ENCODE results near the gene ELAVL2.

Gene ELAVL2

DNA sequence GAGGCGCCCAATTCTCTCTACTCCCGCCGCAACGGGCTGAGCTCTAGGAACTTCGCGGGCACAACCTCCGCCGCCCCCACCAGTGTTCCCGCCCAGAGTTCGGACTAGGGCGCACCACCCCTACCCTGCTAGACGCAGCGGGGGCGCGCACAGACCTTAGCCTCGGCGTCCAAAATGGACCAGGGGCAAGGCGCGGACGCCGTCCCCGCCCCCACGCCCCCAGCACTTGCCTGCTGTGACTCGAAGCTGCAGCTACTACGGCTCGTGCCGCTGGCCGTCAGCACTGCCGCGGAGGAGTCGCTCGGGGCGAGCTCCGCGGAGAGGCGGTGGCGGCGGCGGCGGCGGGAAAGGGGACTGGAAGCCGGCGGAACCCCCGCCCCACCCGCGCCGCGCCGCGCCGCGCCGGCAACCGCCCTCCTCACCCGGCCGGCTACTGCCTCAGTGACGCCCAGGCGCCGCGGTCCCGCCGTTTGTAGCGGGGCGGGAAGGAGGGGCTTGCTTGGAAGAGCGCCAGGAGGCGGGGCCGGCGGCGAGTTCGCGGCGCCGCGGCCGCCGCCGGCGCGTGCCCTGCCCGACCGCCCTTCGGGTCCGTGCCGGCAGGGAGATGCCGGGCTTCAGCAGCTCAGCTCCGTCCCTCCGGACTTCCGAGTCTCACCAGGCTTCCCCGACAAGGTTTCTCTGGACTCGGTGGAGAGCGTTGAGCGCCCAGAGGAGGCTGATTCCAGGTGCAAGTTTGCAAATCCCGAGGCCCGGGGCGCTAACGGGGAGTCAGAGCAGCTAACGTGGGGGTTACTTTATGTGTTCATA, 4.5 kb downstream of the ELAVL2 start:
- no peak for DNase-seq (ENCODE audit: low read depth in 1 of 2, low spot score in 1 of 2)

DNA sequence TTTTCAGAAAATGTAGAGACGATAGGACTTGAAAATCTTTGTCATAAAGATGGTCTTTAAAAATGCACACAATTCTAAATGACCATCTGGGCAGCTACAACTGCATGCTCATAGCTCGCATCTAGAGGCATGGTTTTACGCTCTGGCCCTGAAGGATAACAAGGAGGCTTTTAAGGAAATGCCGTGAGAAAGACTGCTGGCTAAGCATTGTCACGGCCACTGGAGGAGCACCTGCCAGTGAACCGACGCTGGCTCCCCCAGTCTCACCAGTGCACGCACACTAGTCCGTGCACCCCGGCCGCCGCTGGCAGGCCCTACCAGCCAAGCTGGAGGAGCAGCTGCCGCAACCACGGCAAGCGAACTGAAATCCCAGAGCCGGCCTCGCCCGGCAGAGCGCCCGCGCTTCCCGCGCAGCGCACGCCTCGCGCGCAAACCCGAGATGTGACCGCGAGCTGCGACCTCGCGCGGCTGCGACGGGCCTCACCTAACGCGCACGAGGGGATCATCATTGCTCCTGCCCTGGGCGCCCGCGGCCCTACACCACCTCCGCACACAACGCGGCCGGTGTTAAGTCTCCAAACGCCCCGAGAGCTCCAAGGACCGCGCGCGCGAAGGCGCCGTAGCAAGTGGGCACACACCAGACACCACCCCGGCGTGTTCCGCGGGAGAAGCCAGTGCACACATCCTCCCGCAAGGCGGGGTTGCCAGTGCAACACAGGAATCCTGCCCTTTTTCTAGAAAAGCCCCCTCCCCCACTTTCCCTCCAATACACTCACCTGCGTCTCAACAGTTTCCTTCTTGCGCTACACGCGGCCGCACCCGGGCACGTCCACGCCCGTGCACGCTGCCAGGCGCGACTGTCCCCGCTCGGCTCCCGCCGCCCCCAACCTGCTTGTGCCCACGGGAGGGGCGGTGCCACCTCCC, 5.3 kb downstream of the ELAVL2 start:
- no peak for DNase-seq (ENCODE audit: low read depth in 1 of 2, low spot score in 1 of 2)

DNA sequence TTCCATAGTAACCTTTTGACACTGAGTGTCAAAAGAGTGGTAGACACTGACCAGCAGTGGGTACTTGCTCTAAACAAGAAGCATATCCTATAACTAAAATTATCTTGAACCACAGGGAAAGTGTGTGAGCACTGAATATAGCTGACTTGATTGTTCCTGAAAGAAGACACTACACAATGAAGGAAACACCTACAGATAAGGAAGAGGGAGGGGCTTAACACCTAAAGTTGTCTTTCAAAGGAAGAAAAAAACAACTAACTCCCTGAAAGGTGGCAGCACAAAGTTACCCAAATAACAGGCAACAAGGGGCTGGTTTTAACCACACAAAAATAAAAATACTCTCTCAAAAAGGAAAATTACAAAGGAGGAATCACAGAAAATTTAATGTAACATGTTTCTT, 6.6 kb downstream of the ELAVL2 start:
- no peak for DNase-seq (ENCODE audit: low read depth in 1 of 2, low spot score in 1 of 2)

DNA sequence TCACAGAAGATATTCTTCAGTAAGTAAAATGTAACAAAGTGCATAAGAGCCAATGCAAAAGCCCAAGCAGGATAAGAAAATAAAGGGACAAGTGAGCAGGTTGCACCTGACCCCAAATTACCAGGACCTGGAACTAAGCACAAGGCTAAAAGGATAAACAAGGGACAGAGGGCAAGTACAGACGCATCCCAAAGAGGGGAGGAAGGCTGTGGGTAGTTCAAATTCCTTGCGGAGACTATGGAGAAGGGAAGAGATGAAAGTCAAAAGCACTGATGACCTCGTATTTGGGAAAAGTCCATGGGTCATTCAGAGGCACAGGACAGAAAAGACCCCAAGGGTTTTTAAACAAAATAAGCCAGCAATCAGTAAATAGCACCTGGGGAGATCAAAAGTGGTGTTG, 11.8 kb downstream of the ELAVL2 start:
- DNase-seq (ENCODE audit: low read depth in 1 of 2, low spot score in 1 of 2), result no peak

- DNase-seq (ENCODE audit: low read depth in 1 of 2, low spot score in 1 of 2), result no peak
Observed at GRCh38 chr9:23812673-23813072, 13.4 kb downstream of the ELAVL2 start.

- DNase-seq (ENCODE audit: low read depth in 1 of 2, low spot score in 1 of 2), result no peak
Observed at GRCh38 chr9:23811633-23812032, 14.4 kb downstream of the ELAVL2 start.

GRCh38 chr9:23803216-23803615, 22.8 kb downstream of the ELAVL2 start:
- DNase-seq (ENCODE audit: low read depth in 1 of 2, low spot score in 1 of 2), result no peak

DNA sequence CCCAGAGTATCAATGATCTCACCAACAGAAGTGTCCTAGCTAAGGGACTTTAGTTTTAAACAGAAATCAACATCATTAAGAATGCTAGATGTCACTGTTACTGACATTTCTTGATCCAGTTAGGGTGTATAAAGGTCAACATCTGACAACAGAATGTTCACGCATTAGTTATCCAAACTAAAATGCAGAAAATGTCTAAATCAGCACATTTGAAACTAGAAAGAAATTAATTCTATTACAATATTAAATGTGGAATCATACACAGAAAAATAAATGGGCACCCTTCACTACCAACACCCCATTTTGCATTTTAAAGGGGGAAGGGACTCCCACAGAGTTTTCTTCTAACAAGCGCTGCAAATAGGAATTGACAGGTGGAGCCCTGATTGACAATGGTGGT, 24.5 kb downstream of the ELAVL2 start:
- DNase-seq (ENCODE audit: low read depth in 1 of 2, low spot score in 1 of 2), result no peak

DNA sequence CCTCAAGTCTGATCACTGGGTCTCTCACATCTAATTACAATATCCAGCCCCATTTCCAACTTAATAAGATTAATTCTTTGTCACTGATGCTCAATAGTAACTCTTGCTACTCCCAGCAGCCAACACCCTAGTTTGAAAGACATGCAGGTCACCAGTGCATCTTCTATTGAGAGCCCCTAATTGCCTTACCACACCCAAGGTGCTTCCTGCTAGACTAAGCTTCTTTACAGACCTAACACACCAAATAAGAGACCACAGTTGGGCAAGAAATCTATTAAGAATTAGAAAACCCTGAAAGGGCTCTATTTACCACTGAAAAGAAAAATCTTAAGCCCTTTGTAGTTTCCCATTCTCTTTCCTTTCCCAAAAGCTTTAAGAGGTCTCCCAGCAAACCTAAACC, 26.5 kb downstream of the ELAVL2 start:
- DNase-seq (ENCODE audit: low read depth in 1 of 2, low spot score in 1 of 2), result no peak

- no peak for DNase-seq (ENCODE audit: low read depth in 1 of 2, low spot score in 1 of 2)
Observed at GRCh38 chr9:23798325-23798724, 27.7 kb downstream of the ELAVL2 start.

DNA sequence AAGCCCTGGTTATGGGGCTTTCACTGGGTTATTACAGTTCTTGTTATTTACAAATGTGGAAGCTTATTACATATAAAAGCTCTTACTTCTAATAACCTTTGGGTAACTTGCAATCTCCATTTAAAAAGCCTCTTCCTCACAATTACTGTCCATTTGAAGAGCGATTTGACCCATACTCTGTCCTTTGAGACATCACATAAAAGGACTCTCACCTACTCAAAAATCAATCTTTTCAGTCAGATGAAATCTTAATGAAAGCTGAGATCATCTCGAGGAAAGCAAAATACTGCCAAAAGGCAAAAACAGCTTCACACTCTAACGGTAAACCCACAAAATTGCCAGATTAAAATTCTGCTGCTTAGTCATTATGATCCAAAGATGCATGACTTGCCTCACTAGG, 29.8 kb downstream of the ELAVL2 start:
- no peak for DNase-seq (ENCODE audit: low read depth in 1 of 2, low spot score in 1 of 2)

- DNase-seq (ENCODE audit: low read depth in 1 of 2, low spot score in 1 of 2), result no peak
Observed at GRCh38 chr9:23790351-23791260, 35.4 kb downstream of the ELAVL2 start.

GRCh38 chr9:23789529-23790254, 36.3 kb downstream of the ELAVL2 start:
- no peak for DNase-seq (ENCODE audit: low read depth in 1 of 2, low spot score in 1 of 2)

DNA sequence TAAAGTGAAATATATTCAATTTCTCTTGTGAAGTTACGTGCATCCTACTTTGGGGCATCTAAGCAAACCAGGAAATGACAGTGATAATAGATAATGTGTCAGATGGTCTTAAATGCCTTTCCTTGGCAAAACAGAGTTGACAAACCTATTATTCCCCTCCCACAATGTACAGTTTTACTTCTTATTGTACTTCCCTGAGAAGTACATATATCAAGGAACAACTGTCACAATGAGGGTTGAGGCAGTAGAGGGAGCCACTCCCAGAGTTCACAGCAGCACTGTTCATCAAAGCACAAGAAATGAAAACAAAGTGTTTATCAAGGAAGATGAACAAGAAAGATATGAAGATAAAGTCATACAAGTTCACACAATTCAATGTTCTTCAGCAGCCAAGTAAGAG, 41.1 kb downstream of the ELAVL2 start:
- DNase-seq (ENCODE audit: low read depth in 1 of 2, low spot score in 1 of 2), result no peak

GRCh38 chr9:23783509-23783908, 42.5 kb downstream of the ELAVL2 start:
- no peak for DNase-seq (ENCODE audit: low read depth in 1 of 2, low spot score in 1 of 2)

DNA sequence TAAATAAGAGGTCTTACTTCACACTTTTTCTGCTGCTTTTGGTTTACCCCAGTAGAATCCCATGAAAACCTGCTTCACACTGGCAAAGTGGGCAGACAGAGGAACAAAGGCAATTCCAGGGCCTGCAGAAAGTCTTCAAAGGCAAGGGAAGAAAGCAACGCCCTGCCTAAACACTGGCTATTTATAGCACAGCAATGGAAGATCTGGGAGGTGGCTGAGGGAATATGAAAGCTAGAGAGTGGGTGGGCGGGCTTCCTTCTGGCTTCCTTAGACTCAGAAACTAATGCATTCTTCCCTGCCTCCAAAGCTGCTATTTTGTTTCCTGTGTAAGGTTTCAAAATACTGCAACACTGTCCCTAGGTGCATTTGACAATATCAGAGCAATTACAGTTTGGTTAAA, 46.8 kb downstream of the ELAVL2 start:
- no peak for DNase-seq (ENCODE audit: low read depth in 1 of 2, low spot score in 1 of 2)

DNA sequence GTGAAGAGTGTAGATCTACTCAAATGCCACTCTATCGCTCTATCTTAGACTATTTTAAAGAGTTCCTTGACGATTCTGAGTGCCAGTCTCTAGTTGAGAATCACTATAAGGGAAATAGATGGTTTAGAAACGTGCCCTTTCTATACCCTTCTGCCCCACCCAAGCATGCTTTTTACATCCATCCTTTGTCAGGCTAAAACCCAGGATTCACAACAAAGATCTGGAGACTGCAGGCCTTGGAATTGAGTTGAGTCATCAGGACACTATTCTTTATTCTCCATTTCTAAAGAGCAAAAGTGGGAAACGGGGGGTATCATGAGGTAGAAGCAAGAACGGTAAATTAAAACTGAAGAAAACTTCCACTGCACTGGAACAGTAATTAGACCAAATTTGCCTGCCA, 48.7 kb downstream of the ELAVL2 start:
- no peak for DNase-seq (ENCODE audit: low read depth in 1 of 2, low spot score in 1 of 2)

- DNase-seq (ENCODE audit: low read depth in 1 of 2, low spot score in 1 of 2), result no peak
Observed at GRCh38 chr9:23775549-23775948, 50.5 kb downstream of the ELAVL2 start.

GRCh38 chr9:23774266-23774665, 51.8 kb downstream of the ELAVL2 start:
- no peak for DNase-seq (ENCODE audit: low read depth in 1 of 2, low spot score in 1 of 2)

GRCh38 chr9:23772385-23772783, 53.7 kb downstream of the ELAVL2 start:
- no peak for DNase-seq (ENCODE audit: low read depth in 1 of 2, low spot score in 1 of 2)
